ENCODE measurements around the gene BCL7C. TPM values are rescaled to one million over a fixed set of nuclear protein-coding genes. Genes with fewer than 3 reads are reported as not detected.

BCL7C gene
- total RNA-seq, 2 experiments from 2014 or later = 25.6 to 25.7 TPM

DNA sequence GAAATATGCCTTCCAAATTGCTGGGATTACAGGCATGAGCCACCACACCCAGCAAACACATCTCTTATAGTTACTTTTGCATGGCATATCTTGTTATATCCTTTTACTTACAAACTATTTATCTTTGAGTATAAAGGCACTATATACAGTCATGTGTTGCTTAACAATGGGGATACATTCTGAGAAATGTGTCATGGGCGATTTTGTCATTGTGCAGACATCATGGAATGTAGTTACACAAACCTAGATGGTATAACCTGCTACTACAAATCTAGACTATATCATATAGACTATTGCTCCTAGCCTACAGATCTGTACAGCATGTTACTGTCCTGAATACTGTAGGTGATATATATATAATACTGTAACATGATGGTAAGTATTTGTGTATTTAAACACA lies 43.6 kb downstream of the BCL7C start:
- H3K9me3 Mint-ChIP-seq = no peaks in the 10 kb centered on the region
- DNase-seq = no peak
- CTCF ChIA-PET = interaction anchor here (0.6 to 1.9 kb wide), 4 partner anchors 32 to 102 kb away, joined by 3 to 4 read pairs (median 4); no protein-coding TSS in a partner anchor
- no peak overlapping the region for H3K4me3 Mint-ChIP-seq
- H3K27me3 Mint-ChIP-seq = no peaks in the 10 kb centered on the region
- H3K36me3 Mint-ChIP-seq = no peaks in the 10 kb centered on the region
- no peak overlapping the region for H3K27ac Mint-ChIP-seq
- POLR2A ChIA-PET = no interaction called here
- H3K4me1 Mint-ChIP-seq (ENCODE audit: low read depth) = peaks cover under 1% of the 10 kb centered on the region
- intact Hi-C loops (cut with micrococcal nuclease) = no loop called here

DNA sequence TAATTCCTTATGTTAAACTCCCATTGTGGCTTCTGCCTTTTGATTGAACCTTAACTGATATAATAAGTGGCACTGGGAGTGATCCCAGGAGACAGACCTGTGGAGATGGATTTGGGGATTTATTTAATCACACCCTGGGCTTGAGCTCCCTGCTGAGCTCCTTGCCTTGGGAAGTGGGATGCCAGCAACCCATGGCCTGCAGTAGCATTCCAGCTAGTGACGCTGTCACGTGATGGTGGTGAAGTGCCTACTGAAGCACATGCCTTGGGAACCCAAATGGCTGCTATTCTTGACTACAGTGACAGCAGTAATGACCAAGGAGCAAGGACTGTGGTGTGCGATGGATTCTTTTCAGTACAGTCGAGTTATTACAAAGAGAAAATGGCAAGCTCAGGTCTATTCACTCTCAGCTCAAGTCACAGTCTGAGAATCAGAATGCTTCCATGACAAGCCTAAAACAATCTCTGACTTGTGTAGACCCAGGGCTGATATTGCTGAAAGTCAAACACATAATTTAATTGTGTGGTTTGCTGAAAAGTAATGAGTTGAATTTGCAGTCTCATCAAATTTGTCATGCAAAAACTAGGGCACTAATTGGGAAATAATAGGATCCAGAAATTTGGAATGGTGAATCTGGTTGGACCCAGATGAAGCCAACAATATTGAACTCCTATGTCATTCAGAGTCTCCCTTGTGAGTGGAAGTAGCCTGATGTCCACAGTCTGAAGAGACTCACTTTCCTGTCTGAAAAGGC lies 47.1 kb downstream of the BCL7C start:
- intact Hi-C loops (cut with micrococcal nuclease) = no loop called here
- Mint-ChIP-seq H3K36me3 (no peaks in the 10 kb centered on the region), H3K27ac (no peak overlapping the region), H3K4me3 (no peak overlapping the region), H3K4me1 (ENCODE audit: low read depth) (peaks cover 9% of the 10 kb centered on the region), H3K9me3 (no peaks in the 10 kb centered on the region), H3K27me3 (no peaks in the 10 kb centered on the region)
- no peak for DNase-seq
- CTCF ChIA-PET = interaction anchor here (0.6 to 4.9 kb wide), 10 partner anchors 14 to 107 kb away, joined by 3 to 164 read pairs (median 10); no protein-coding TSS in a partner anchor
- POLR2A ChIA-PET = no interaction called here

DNA sequence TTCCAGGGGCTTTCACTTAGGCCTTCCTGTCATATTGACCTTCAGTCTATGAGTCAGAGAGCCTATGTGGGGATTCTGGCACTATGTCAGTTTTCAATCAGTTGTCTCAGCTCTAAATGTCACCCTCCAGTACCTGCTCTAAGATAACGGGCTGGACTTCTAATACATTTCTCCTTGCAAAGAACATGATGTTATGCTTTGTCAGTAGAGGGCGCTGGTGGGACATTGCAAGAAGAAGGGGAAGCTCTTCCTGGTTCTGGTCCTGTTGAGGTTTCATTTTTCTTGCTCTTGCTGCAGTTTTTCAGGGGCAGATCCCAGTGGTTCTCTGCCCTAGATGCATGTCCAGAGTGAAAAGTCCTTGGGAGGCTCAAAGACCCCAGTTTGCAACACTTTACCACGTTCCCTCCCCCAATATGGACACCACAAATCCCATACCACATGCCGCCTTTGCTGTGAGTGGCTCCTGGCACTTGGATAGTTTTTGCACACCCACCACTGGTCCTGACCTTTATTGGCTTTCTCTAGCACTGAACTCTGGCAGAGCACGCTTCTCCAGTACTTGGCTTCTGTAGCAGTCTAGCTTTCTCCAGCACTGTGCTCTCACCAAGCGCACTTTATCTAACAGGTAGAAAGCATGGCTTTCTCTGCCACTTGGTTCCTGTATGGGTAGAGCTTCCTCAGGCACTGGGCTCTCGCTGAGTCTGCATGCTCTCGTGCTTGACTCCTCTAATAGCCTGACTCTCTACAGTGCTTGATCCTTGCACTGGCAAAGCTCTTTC lies 49.0 kb downstream of the BCL7C start:
- H3K36me3 Mint-ChIP-seq = no peaks in the 10 kb centered on the region
- DNase-seq = peak; percentile 80
- H3K27me3 Mint-ChIP-seq = no peaks in the 10 kb centered on the region
- no peak overlapping the region for H3K27ac Mint-ChIP-seq
- ChIA-PET POLR2A (interaction anchor here (0.6 to 1.8 kb wide), 6 partner anchors 30 to 98 kb away, joined by 3 to 13 read pairs (median 5); partner anchors contain the start of gene BCL7C), CTCF (interaction anchor here (0.5 to 4.9 kb wide), 49 partner anchors 9 to 1024 kb away, joined by 3 to 164 read pairs (median 6); partner anchors contain the start of genes BCL7C, CTF1, KAT8 and PHKG2)
- intact Hi-C loops (cut with micrococcal nuclease) = loop anchor here (1.0 to 2.0 kb wide), 4 partner anchors 31 to 76 kb away; partner anchors contain the start of gene BCL7C
- peaks cover 9% of the 10 kb centered on the region for H3K4me1 Mint-ChIP-seq (ENCODE audit: low read depth)
- H3K9me3 Mint-ChIP-seq = no peaks in the 10 kb centered on the region
- H3K4me3 Mint-ChIP-seq = no peak overlapping the region

DNA sequence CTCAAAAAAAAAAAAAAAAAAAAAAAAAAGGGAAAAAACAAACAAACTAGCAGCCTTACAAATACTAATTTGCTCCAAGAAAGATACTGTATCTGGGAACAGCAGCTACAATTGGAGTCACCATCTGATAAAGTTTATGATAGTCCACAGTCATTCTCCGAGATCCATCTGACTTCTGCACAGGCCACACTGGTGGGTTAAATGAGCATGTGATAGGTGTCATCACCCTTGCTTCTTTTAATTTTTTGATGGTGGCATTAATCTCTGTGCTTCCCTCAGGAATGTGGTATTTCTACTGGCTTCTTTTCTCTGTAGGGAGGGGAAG lies 49.6 kb downstream of the BCL7C start:
- CTCF ChIA-PET = interaction anchor here (0.5 to 4.9 kb wide), 44 partner anchors 9 to 1025 kb away, joined by 3 to 164 read pairs (median 6); partner anchors contain the start of genes BCL7C, CTF1, KAT8 and ZNF785
- Mint-ChIP-seq H3K27me3 (no peaks in the 10 kb centered on the region), H3K9me3 (no peaks in the 10 kb centered on the region), H3K4me3 (no peak overlapping the region), H3K36me3 (no peaks in the 10 kb centered on the region), H3K4me1 (ENCODE audit: low read depth) (peaks cover 9% of the 10 kb centered on the region), H3K27ac (no peak overlapping the region)
- no peak for DNase-seq
- POLR2A ChIA-PET = interaction anchor here (0.9 to 1.8 kb wide), 4 partner anchors 30 to 98 kb away, joined by 3 to 13 read pairs (median 6); partner anchors contain the start of gene BCL7C
- intact Hi-C loops (cut with micrococcal nuclease) = loop anchor here (1.0 to 2.0 kb wide), 4 partner anchors 32 to 77 kb away; partner anchors contain the start of gene BCL7C

DNA sequence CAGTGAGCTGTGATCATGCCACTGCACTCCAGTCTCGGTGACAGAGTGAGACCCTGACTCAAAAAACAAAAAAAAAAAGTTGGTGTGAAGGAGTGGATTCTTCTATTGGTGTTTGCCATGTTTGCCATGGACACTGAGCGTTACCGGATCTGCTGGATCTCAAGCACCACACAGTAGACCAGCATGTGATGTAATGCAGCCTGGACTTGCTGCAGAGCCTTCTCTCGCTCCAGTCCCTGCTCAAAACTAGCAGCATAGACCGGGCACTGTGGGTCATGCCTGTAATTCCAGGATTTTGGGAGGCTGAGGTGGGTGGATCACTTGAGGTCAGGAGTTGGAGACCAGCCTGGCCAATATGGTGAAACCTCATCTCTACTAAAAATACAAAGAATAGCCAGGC lies 50.4 kb downstream of the BCL7C start:
- intact Hi-C loops (cut with micrococcal nuclease) = no loop called here
- no peaks in the 10 kb centered on the region for H3K27me3 Mint-ChIP-seq
- H3K4me3 Mint-ChIP-seq = no peak overlapping the region
- no peak for DNase-seq
- CTCF ChIA-PET = interaction anchor here (0.6 to 4.9 kb wide), 12 partner anchors 10 to 110 kb away, joined by 4 to 164 read pairs (median 17); no protein-coding TSS in a partner anchor
- POLR2A ChIA-PET = no interaction called here
- no peaks in the 10 kb centered on the region for H3K9me3 Mint-ChIP-seq
- H3K4me1 Mint-ChIP-seq (ENCODE audit: low read depth) = peaks cover 9% of the 10 kb centered on the region
- H3K27ac Mint-ChIP-seq = no peak overlapping the region
- H3K36me3 Mint-ChIP-seq = no peaks in the 10 kb centered on the region

DNA sequence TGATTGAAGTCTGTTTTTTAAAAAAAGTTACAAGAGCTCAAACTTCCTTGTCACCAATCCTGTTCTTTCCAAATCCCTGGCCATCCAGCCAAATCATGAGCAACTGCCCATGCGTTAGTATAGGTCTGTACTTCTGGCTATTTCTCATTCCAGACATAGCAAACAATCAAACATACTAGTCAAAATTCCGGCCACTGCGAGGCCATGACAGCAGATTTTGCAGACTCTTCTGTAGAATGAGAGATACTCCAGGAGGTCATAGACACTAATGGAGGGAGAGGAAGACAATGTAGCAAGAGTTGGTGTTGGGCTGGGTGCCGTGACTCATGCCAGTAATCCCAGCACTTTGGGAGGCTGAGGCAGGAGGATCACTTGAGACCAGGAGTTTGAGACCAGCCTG lies 50.9 kb downstream of the BCL7C start:
- intact Hi-C loops (cut with micrococcal nuclease) = no loop called here
- ChIA-PET POLR2A (interaction anchor here (1.1 kb wide), 1 partner anchor 59 kb away, joined by 5 read pairs; no protein-coding TSS in a partner anchor), CTCF (interaction anchor here (1.3 kb wide), 1 partner anchor 60 kb away, joined by 5 read pairs; no protein-coding TSS in a partner anchor)
- H3K9me3 Mint-ChIP-seq = no peaks in the 10 kb centered on the region
- no peaks in the 10 kb centered on the region for H3K27me3 Mint-ChIP-seq
- no peak for DNase-seq
- H3K36me3 Mint-ChIP-seq = no peaks in the 10 kb centered on the region
- peaks cover 9% of the 10 kb centered on the region for H3K4me1 Mint-ChIP-seq (ENCODE audit: low read depth)
- no peak overlapping the region for H3K4me3 Mint-ChIP-seq
- H3K27ac Mint-ChIP-seq = no peak overlapping the region

DNA sequence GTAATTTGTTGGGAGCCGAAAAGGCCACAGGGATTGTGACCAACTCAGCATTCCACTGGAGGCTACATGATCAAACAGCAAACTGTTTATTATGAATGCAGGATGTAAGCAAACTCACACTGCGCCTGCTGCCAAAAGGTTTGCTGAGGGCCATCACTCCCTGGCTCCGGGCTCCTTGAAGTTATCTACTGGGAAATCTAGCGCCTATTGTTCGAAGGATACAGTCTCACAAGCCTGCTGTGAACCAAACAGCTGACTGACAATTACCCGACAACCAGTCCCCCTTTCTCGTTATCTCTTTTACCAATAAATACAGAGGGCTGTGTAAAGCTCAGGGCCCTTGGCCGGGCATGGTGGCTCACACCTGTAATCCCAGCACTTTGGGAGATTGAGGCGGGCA lies 52.5 kb downstream of the BCL7C start:
- Mint-ChIP-seq H3K9me3 (no peaks in the 10 kb centered on the region), H3K4me1 (ENCODE audit: low read depth) (peaks cover 9% of the 10 kb centered on the region), H3K27me3 (no peaks in the 10 kb centered on the region), H3K4me3 (no peak overlapping the region), H3K27ac (no peak overlapping the region), H3K36me3 (no peaks in the 10 kb centered on the region)
- intact Hi-C loops (cut with micrococcal nuclease) = no loop called here
- POLR2A ChIA-PET = no interaction called here
- DNase-seq = no peak
- CTCF ChIA-PET = interaction anchor here (2.6 kb wide), 1 partner anchor 60 kb away, joined by 7 read pairs; no protein-coding TSS in a partner anchor

DNA sequence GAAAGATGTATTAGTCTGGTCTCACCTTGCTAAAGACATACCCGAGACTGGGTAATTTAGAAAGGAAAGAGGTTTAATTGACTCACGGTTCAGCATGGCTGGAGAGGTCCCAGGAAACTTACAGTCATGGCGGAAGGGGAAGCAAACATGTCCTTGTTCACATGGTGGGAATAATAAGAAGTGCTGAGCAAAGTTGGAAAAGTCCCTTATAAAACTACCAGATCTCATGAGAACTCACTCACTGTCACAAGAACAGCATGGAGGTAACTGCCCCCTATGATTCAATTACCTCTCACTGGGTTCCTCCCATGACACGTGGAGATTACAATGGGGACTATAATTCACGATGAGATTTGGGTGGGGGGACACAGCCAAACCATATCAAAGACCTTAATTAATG lies 53.3 kb downstream of the BCL7C start:
- Mint-ChIP-seq H3K4me1 (ENCODE audit: low read depth) (peaks cover 9% of the 10 kb centered on the region), H3K4me3 (no peak overlapping the region), H3K36me3 (no peaks in the 10 kb centered on the region), H3K27ac (no peak overlapping the region), H3K9me3 (no peaks in the 10 kb centered on the region), H3K27me3 (no peaks in the 10 kb centered on the region)
- CTCF ChIA-PET = interaction anchor here (2.6 kb wide), 1 partner anchor 61 kb away, joined by 7 read pairs; no protein-coding TSS in a partner anchor
- POLR2A ChIA-PET = no interaction called here
- no peak for DNase-seq
- intact Hi-C loops (cut with micrococcal nuclease) = no loop called here

DNA sequence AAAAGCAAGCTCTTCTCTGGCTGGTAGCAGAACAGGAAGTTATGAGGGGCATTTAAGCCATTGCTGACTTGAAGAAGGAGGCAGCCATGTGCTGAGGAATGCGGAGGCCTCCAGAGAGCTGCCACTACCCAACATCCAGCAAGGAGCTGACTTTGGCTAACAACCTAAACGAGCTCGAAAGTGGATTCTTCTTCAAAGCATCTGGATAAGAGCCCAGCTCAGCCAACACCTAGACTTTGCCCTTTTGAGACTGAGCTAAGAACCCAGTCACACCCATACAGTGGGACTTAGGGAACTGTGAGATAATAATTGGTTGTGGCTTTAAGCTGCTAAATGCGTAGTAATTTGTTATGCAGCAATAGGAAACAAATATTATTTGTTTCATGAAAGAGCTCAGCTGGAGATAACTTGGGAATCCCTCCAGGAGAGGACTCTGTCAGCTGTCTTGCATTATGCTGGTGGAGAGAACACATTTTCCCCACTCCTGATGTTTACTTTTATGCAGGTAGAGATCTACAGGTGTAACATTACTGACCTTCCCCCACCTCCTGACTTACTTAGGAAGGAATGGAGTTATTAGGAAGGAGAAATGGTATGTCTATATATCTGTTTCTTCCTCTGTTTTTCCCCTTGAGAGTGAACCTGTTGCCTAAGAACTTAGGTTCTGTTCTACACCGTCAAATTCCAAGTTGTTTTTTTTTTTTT lies 54.2 kb downstream of the BCL7C start:
- H3K36me3 Mint-ChIP-seq = no peaks in the 10 kb centered on the region
- ChIA-PET CTCF (interaction anchor here (0.9 to 2.6 kb wide), 3 partner anchors 26 to 102 kb away, joined by 3 to 7 read pairs (median 6); no protein-coding TSS in a partner anchor), POLR2A (no interaction called here)
- H3K4me3 Mint-ChIP-seq = no peak overlapping the region
- H3K4me1 Mint-ChIP-seq (ENCODE audit: low read depth) = peaks cover 3% of the 10 kb centered on the region
- H3K9me3 Mint-ChIP-seq = no peaks in the 10 kb centered on the region
- no peak for DNase-seq
- intact Hi-C loops (cut with micrococcal nuclease) = no loop called here
- no peak overlapping the region for H3K27ac Mint-ChIP-seq
- no peaks in the 10 kb centered on the region for H3K27me3 Mint-ChIP-seq

DNA sequence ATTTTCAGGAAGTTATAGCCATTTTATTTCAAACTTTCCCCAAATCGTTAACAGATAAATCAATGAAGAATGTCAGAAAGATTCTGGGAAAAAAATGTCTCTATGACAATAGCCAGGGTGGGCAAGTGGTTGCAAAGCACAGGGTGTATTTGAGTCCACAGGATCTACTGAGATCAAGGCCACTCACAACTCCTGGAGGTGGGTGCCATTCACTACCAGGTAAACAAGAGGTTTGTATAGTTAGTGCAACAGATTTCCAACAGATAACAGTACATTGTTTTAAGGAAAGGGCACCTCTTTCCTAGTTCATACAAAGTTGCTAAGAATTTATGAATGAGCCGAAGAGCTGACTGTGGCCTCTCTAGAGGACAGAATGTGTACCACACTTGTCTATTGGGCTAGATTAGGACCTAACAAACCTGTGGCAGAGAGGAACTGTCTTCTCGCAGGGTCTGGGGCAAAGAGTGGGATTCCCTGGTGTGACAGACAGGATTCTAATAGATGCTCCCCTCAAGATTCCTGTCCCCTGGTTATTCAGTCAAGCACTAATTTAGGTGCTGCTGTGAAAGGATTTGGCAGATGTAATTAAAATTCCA lies 54.9 kb downstream of the BCL7C start:
- intact Hi-C loops (cut with micrococcal nuclease) = no loop called here
- Mint-ChIP-seq H3K27ac (no peak overlapping the region), H3K4me1 (ENCODE audit: low read depth) (no peaks in the 10 kb centered on the region), H3K36me3 (no peaks in the 10 kb centered on the region), H3K27me3 (no peaks in the 10 kb centered on the region), H3K9me3 (no peaks in the 10 kb centered on the region), H3K4me3 (no peak overlapping the region)
- ChIA-PET CTCF (interaction anchor here (1.1 to 2.6 kb wide), 2 partner anchors 63 to 103 kb away, joined by 6 to 7 read pairs; no protein-coding TSS in a partner anchor), POLR2A (no interaction called here)
- DNase-seq = no peak

DNA sequence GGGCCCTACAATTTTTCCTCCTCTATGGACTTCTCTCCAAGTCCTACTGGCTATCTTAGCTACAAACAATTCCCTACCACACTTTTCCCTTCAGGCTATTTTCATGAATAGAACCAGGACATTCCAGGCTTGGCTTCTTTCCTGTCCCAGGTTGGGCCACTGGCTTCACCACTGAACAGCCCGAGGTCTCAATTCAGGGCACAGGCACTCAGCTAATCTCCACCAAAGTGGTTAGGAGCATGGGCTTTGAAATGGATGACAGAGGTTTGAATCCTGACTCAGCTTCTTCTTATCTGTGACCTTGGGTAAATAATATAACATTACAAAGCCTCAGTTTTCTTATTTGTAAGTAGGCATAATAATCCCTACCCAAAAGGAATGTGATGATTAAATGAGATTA lies 56.0 kb downstream of the BCL7C start:
- Mint-ChIP-seq H3K4me1 (ENCODE audit: low read depth) (no peaks in the 10 kb centered on the region), H3K27ac (no peak overlapping the region), H3K36me3 (no peaks in the 10 kb centered on the region), H3K9me3 (no peaks in the 10 kb centered on the region), H3K27me3 (no peaks in the 10 kb centered on the region), H3K4me3 (no peak overlapping the region)
- DNase-seq = no peak
- POLR2A ChIA-PET = no interaction called here
- intact Hi-C loops (cut with micrococcal nuclease) = no loop called here
- CTCF ChIA-PET = interaction anchor here (0.6 to 1.8 kb wide), 2 partner anchors 15 to 23 kb away, joined by 3 to 9 read pairs; no protein-coding TSS in a partner anchor
